GM12892 (cell line): ENCODE measurements around the gene ANXA6.

Source experiments
- DNase-seq: peaks from one replicate; pipeline ENCODE4 v3.0.0; 2011; ENCODE audit not compliant: insufficient read length
- FAIRE-seq: peaks from 2 replicates; lab custom pipeline; 2011; peaks lifted over from hg19 to GRCh38; lab: Jason Lieb, UNC
- POLR2A ChIP-seq: IDR thresholded peaks from 2 replicates; pipeline ENCODE4 v1.6.1; 2011; ENCODE audit warnings: low read depth, low read length, control low read depth
- POLR2AphosphoS5 ChIP-seq: IDR thresholded peaks from 2 replicates; pipeline ENCODE4 v1.6.1; 2011; ENCODE audit warnings: low read depth, low read length, control low read depth
- TAF1 ChIP-seq: IDR thresholded peaks from 2 replicates; pipeline ENCODE4 v1.6.1; 2011; ENCODE audit warnings: low read depth, mild to moderate bottlenecking, control low read depth, low read length, borderline replicate concordance

The ANXA6 gene

GRCh38 chr5:151093476-151093889 lies 64.1 kb downstream of the ANXA6 start:
- no peak for FAIRE-seq
- no peak for DNase-seq
- no peak for TF ChIP-seq POLR2AphosphoS5
- TF ChIP-seq TAF1, result no peak
- TF ChIP-seq POLR2A, result no peak

DNA sequence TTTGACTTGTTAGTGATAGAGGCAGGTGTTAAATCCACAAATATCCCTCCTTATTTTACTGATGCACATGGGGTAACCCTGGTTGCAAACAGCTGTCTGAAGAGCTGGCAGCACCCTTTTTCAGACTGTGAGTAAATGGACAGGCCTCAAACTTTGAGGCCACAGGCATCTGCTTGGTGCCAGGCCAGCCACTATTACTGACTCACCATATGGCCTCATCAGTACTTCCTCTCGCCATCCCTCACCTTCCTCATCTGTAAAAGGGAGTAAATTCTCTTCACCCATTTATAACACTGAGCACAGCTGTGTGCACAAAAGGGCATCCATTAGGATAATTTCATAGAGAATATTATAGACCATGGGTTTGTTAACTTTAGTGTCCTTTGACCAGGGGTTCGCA lies 64.8 kb downstream of the ANXA6 start:
- DNase-seq (no peak), FAIRE-seq (no peak)
- no peak; the same call in 1 of the 2 replicates for TF ChIP-seq POLR2A
- peak; percentile 66 for TF ChIP-seq POLR2AphosphoS5
- TF ChIP-seq TAF1, result no peak

DNA sequence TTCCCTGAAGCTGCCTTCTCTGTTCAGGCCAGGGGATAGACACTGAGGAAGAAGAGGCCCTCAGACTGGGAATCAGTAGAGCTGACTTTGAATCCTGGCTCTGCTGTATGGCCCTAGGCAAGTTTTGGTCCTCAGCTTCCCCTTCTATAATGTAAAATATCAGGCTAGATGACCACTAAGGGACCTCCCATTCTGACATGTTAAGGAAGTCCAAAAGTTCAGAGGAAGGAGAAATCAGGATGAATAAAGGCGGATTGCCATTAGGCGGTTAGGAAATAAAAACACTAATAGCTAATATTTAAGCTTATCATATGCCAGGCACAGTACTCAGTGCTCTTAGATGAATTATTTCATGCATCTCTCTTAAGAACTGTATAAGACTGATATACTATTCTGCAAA lies 67.9 kb downstream of the ANXA6 start:
- TF ChIP-seq POLR2A, result no peak
- TF ChIP-seq POLR2AphosphoS5, result no peak; the same call in 1 of the 2 replicates
- no peak for TF ChIP-seq TAF1
- FAIRE-seq (no peak), DNase-seq (no peak)

GRCh38 chr5:151088986-151089385 lies 68.6 kb downstream of the ANXA6 start:
- FAIRE-seq (no peak), DNase-seq (no peak)
- TF ChIP-seq POLR2AphosphoS5 (0 out of 2 replicates have a peak, but pooled peaks have one; percentile 25), TAF1 (no peak), POLR2A (no peak)

DNA sequence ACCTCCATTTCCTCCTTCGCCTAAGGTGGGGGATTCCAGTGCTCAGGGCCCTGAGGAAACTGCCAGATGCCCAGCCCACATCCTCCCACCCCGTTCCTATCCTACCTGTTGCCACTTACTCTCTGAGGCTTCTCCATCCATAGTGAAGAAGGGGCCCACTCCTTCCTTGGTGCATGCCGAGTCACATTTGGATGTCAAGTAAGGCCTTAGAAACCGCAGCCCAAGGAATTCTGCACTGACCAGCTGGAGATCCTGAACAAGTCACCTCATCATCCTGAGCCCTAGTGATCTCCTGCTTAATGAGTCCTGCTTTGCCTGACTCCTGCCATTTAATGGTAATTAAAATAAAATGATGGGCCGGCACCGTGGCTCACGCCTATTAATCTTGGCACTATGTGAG lies 70.1 kb downstream of the ANXA6 start:
- DNase-seq (no peak), FAIRE-seq (no peak)
- TF ChIP-seq POLR2AphosphoS5 (no peak), TAF1 (no peak), POLR2A (no peak)

DNA sequence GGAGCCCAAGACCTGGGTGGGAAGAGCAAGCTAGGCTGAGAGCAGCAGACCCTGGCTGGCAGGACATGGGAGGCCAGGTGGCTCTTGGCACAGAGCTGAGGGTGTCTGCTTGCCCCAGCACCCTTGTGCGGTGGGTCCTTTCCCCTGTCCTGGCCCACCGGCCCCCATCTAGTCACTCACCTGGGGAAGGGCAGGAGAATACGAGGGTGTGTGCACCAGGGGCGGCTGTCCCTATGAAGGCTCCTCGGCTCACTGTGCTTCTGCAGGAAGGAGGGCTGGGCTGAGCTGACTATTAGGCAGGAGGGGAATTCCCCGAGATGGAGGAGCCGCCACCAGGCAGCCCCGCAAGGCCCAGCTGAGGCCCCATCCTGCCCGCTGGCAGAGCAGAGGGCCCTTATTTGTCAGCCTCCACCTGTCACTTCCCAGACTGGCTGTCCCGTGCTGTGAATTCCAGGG lies 70.6 kb downstream of the ANXA6 start:
- peak; percentile 96 for FAIRE-seq
- DNase-seq, result peak; percentile 73
- TF ChIP-seq TAF1 (peak; percentile 60; the same call in 1 of the 2 replicates), POLR2A (peak; percentile 73; the same call in 1 of the 2 replicates), POLR2AphosphoS5 (peak; percentile 79; the same call in 1 of the 2 replicates)

GRCh38 chr5:151086192-151086869 lies 71.2 kb downstream of the ANXA6 start:
- DNase-seq (no peak), FAIRE-seq (peak; percentile 81)
- TF ChIP-seq POLR2A (no peak), POLR2AphosphoS5 (no peak), TAF1 (no peak)

- DNase-seq, result no peak
- TF ChIP-seq TAF1 (no peak), POLR2AphosphoS5 (peak; percentile 66; the same call in 1 of the 2 replicates)
- FAIRE-seq, result peak; percentile 89
Measured at GRCh38 chr5:151085517-151086041, 72.0 kb downstream of the ANXA6 start.

DNA sequence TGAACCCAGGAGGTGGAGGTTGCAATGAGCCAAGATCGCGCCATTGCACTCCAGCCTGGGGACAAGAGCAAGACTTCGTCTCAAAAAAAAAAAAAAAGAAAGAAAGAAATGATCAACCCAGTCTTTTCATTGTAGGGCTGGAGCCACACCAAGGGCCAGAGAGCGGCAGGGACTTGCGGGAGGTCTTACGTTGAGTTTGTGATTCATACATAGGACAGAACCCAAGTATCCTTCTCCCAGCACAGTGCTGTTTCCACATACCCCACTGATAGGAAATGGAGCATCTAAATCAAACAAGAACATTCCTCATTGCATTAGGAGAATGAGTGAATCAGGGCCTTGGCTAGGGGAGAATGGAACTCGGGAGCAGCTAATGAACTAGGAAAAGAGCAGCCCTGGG lies 73.2 kb downstream of the ANXA6 start:
- DNase-seq, result no peak
- TF ChIP-seq POLR2AphosphoS5 (no peak), POLR2A (no peak), TAF1 (no peak)
- no peak for FAIRE-seq

- peak; percentile 81 for FAIRE-seq
- no peak for DNase-seq
- TF ChIP-seq POLR2AphosphoS5 (no peak), POLR2A (no peak), TAF1 (no peak)
Measured at GRCh38 chr5:151083081-151083676, 74.4 kb downstream of the ANXA6 start.

DNA sequence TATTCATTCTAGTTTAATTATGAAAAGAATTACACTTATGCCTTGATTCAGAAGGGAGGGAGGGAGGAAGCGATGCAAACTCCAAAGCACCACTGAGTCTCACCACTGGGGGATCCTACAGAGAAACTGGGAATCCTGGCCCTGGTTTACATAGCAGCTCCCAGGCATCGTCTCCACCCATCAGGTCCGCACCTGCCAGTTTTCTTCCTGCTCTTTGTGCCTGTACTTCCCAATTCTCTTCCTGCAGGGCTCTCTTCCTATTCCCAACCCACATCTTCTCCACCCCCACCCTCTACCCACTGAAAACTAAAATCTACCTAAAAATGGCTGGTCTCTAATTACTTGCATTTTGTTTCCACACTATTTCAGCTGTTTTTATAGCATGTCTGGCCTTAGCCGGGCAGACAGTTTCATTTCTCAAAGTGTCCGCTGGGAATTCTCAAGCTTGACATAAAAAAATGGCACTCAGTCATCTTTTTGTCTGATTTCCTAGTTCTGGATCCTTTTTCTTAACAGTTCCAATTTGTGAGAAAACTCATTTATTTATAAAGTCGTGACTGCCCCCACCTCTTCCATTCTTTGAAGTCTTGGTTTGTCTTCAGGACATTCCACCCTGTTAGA lies 75.2 kb downstream of the ANXA6 start:
- peak; percentile 66 for FAIRE-seq
- TF ChIP-seq TAF1, result no peak
- no peak for TF ChIP-seq POLR2AphosphoS5
- TF ChIP-seq POLR2A, result no peak

More for the DNA sequence above, 75.2 kb downstream of the ANXA6 start:
- DNase-seq, result no peak
